NB4 (cell line): ENCODE data around the gene HEMK1.

Experiments
- DNase-seq: peaks from one replicate; pipeline ENCODE4 v3.0.0; 2010; ENCODE audit warnings: low read depth
- H3K4me3 ChIP-seq: one replicate; pipeline ENCODE4 v1.5.1; 2011; ENCODE audit warnings: mild to moderate bottlenecking, low read depth, low read length, moderate library complexity
- MYC ChIP-seq: IDR thresholded peaks from 2 replicates; pipeline ENCODE4 v1.6.1; 2011; ENCODE audit warnings: low read depth, low read length
- POLR2A ChIP-seq: IDR thresholded peaks from 2 replicates; pipeline ENCODE4 v1.6.1; 2011; ENCODE audit warnings: mild to moderate bottlenecking; ENCODE audit not compliant: insufficient read length; ENCODE audit errors: extremely low read depth
- TF ChIP-seq, protein P1 (sequence below): IDR thresholded peaks from 2 replicates; pipeline ENCODE4 v1.6.1; 2011; ENCODE audit warnings: low read depth, low read length
- TF ChIP-seq, protein P2 (sequence below): IDR thresholded peaks from one replicate; pipeline ENCODE4 v1.5.1; 2012; ENCODE audit warnings: low read depth, low read length

The HEMK1 gene

DNA sequence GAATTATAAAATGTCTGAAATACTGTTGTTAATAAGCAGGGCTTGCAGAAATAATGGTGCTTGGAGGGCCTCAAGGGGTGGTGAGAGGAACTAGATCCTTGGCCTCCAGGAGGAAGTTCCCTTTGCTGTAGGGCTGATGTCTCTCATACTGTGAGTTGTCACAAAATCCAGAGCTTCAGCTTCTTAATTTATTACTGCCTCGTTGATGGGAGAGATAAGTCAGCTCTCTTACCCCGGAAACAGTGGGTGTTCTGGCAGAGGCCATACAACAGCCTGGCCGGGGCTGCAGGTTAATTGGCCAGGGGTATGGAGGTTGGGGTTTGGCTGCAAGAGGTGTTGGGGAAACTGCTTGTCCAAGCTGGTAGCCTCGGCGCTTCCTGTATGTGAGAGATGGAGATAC is 63.1 kb downstream of the HEMK1 start:
- H3K4me3 ChIP-seq = no peak overlapping the region
- TF ChIP-seq POLR2A = no peak
- TF ChIP-seq, protein P1, sequence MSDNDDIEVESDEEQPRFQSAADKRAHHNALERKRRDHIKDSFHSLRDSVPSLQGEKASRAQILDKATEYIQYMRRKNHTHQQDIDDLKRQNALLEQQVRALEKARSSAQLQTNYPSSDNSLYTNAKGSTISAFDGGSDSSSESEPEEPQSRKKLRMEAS = 0 out of 2 replicates have a peak, but pooled peaks have one; percentile 3
- TF ChIP-seq, protein P2, sequence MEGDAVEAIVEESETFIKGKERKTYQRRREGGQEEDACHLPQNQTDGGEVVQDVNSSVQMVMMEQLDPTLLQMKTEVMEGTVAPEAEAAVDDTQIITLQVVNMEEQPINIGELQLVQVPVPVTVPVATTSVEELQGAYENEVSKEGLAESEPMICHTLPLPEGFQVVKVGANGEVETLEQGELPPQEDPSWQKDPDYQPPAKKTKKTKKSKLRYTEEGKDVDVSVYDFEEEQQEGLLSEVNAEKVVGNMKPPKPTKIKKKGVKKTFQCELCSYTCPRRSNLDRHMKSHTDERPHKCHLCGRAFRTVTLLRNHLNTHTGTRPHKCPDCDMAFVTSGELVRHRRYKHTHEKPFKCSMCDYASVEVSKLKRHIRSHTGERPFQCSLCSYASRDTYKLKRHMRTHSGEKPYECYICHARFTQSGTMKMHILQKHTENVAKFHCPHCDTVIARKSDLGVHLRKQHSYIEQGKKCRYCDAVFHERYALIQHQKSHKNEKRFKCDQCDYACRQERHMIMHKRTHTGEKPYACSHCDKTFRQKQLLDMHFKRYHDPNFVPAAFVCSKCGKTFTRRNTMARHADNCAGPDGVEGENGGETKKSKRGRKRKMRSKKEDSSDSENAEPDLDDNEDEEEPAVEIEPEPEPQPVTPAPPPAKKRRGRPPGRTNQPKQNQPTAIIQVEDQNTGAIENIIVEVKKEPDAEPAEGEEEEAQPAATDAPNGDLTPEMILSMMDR = peak; percentile 4
- no peak for TF ChIP-seq MYC
- DNase-seq = peak; percentile 80

DNA sequence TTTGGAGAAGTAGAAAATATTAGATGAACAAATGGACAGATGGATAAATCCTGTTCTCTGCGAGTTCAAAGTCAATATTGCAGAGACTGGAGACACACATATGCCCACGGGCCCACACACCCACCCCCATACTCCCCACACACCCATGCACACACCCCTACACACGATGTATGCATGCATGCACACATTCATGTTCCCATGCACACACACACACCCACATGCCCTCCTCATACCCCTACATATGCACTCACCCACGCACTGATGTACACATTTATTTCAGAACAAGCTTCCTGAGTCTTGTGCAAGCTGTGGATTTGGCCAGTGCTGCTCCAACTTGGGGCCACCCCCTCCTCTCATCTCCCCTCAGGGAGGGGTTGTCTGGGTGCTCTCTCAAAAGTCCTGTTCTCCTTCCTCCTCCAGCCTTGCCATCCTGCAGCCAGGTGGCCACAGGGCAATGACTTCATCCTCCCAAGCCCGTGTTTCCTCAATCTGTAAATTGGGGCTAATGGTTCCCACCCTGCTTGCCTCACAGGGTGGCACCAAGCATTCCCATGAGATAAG is 64.0 kb downstream of the HEMK1 start:
- TF ChIP-seq POLR2A (no peak), MYC (no peak)
- TF ChIP-seq, protein P2 = no peak
- TF ChIP-seq, protein P1 = no peak
- H3K4me3 ChIP-seq = no peak overlapping the region
- DNase-seq = peak; percentile 62

DNA sequence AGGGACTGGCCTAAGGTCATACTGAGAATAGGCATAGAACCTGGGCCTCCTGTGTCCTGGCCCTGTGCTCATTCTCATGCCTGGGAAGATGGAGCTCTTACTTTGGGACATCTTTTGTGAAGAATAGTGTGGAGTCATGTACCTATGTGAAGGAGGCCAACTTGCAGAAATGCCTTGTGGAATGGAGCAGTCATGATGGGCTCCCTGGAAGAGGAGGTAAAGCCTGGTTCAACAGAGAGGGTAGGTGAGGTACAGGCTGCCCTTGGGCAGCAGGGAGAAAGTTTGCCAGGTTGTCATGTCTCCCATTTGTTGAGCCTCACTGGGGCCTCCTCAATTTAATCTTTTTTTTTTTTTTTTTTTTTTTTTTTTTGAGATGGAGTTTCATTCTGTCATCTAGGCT is 65.7 kb downstream of the HEMK1 start:
- no peak overlapping the region for H3K4me3 ChIP-seq
- TF ChIP-seq POLR2A (no peak), MYC (no peak)
- DNase-seq = no peak

DNA sequence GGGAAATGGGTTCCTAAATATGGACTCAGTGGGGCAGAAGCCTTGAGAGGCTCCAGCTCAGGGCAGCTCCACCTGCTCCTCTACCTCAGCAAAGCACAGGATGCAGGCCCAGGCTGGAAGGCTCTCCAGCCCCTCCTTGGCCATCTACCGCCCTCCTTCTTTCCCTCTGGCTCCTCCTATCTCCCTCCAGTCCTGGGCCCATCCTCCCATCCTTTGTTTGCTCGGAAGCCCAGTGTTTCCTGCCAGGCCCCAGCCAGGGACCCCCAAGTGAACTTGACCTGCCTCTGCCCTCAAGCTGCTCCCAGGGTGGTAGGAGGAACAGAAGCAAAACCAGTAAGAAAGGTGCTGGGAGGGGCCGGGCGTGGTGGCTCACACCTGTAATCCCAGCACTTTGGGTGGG is 67.7 kb downstream of the HEMK1 start:
- no peak for TF ChIP-seq POLR2A
- TF ChIP-seq, protein P1 = no peak
- TF ChIP-seq, protein P2 = no peak
- TF ChIP-seq MYC = no peak
- H3K4me3 ChIP-seq = no peak overlapping the region
- no peak for DNase-seq

DNA sequence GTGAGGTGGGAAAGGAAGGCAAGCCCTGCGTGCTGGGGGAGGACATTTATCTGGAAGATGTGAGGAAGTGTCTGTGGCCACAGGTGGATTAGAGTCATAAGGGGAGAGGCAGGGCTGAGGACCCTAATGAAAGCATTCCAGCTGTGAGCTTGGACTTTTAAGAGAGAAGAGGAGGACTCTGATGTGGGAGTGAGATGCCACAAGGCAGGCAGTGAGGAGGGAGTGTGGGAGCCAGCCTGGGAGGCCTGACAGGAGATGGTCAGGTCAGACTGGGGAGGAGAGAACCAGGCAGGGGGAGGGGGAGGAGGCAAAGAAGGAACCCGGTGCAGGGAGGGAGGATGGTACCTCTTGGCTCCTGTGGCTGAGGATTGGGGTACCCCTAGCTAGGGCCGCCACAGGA is 68.6 kb downstream of the HEMK1 start:
- no peak for TF ChIP-seq MYC
- TF ChIP-seq, protein P1 = no peak
- TF ChIP-seq, protein P2 = no peak
- TF ChIP-seq POLR2A = no peak
- DNase-seq = no peak
- H3K4me3 ChIP-seq = no peak overlapping the region

DNA sequence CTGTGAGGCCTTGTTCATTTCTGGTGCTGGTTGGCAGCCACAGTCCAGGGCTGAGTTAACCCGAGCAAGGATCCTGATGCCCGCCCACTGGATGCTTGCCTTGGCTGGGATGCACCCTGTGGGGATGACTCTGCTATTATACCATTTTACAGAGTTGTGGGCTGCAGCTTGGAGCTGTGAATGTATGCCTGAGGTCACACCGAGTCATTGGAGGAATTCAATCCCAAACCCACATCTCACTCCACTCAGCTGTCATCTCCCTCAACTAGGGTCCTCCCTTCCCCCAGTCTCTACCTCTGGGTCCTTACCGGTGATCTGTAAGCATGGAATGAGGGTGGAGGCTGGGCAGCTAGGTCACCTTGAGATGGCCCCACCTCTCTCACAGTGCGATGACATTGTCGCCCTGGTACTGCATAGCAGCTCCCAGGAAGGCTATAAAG is 69.8 kb downstream of the HEMK1 start:
- DNase-seq = no peak
- TF ChIP-seq MYC = no peak
- TF ChIP-seq, protein P2 = no peak
- TF ChIP-seq, protein P1 = no peak
- no peak for TF ChIP-seq POLR2A
- no peak overlapping the region for H3K4me3 ChIP-seq
